NT2/D1 (cell line): ENCODE data around the gene YWHAQ.

Source experiments
- SUZ12 ChIP-seq: IDR thresholded peaks from 2 replicates; pipeline ENCODE4 v1.6.1; 2011; ENCODE audit not compliant: insufficient read length, insufficient read depth; ENCODE audit errors: extremely low read depth
- YY1 ChIP-seq: IDR thresholded peaks from 2 replicates; pipeline ENCODE4 v1.6.1; 2011; ENCODE audit not compliant: insufficient read length, insufficient read depth
- ZNF274 ChIP-seq: IDR thresholded peaks from 2 replicates; pipeline ENCODE4 v1.6.1; 2011; ENCODE audit warnings: mild to moderate bottlenecking, low read depth, low read length

DNA sequence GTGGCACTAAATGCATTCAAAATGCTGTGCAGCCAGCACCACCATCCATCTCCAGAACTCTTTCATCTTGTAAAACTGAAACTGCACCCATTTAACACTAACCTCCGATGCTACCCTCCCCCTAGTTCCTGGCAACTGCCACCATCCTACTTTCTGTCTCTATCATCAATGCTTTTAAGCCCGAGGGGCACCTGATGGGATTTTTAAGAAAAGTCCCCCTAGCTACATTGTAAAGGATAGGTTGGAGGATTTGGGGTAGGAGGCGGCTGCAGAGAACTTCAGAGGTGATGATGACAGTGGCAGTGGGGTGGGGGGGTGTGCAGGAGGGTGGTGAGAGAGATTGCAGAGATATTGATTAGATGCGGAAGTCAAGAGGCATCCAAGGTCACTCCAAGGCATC lies 10.8 kb upstream of the YWHAQ start:
- TF ChIP-seq YY1 = no peak
- no peak for TF ChIP-seq SUZ12
- TF ChIP-seq ZNF274 = no peak
